Bronchial epithelial cell (primary cell): ENCODE results near the gene FAT1. TPM values are rescaled to one million over a fixed set of nuclear protein-coding genes. Genes with fewer than 3 reads are reported as not detected.

Source experiments
- DNase-seq: peaks from one replicate; pipeline ENCODE4 v3.0.0-alpha.2; 2010; ENCODE audit warnings: low read depth
- FAIRE-seq: peaks from 2 replicates; lab custom pipeline; 2011; peaks lifted over from hg19 to GRCh38; lab: Jason Lieb, UNC
- H3K27me3 ChIP-seq: 2 replicates; pipeline ENCODE4 v1.5.1; 2011; ENCODE audit warnings: low read length; ENCODE audit not compliant: control insufficient read depth, insufficient read depth
- H3K36me3 ChIP-seq: 2 replicates; pipeline ENCODE4 v1.5.1; 2011; ENCODE audit warnings: low read length; ENCODE audit not compliant: control insufficient read depth, insufficient read depth
- H3K4me3 ChIP-seq: 2 replicates; pipeline ENCODE4 v1.5.1; 2011; ENCODE audit warnings: mild to moderate bottlenecking, low read depth, low read length, control low read depth
- CTCF ChIP-seq: IDR thresholded peaks from 2 replicates; pipeline ENCODE4 v1.5.1; 2011; ENCODE audit warnings: mild to moderate bottlenecking, moderate library complexity, low read length, control low read depth, inconsistent platforms; ENCODE audit not compliant: insufficient read depth, severe bottlenecking
- total RNA-seq: library from RNA; depleted of rRNA; stranded (reverse); fragments of >200 nt; gene quantifications from 2 replicates; pipeline ENCODE4 v1.2.1, GENCODE V29; 2014

FAT1 gene
- total RNA-seq, 1 donor from 2014 or later: 237 TPM

GRCh38 chr4:186551849-186552248 lies 171.8 kb downstream of the FAT1 start:
- DNase-seq (no peak), FAIRE-seq (no peak)
- Histone ChIP-seq H3K36me3 (no peaks in the 10 kb centered on the region), H3K27me3 (peaks cover 1% of the 10 kb centered on the region), H3K4me3 (no peak overlapping the region)
- no peak for TF ChIP-seq CTCF

GRCh38 chr4:186545436-186545835 lies 178.2 kb downstream of the FAT1 start:
- H3K4me3 ChIP-seq: no peak overlapping the region
- H3K36me3 ChIP-seq: no peaks in the 10 kb centered on the region
- no peak for TF ChIP-seq CTCF
- FAIRE-seq (no peak), DNase-seq (no peak)
- H3K27me3 ChIP-seq: peaks cover 1% of the 10 kb centered on the region

- no peak for FAIRE-seq
- Histone ChIP-seq H3K4me3 (no peak overlapping the region), H3K36me3 (no peaks in the 10 kb centered on the region), H3K27me3 (no peaks in the 10 kb centered on the region)
- no peak for TF ChIP-seq CTCF
- no peak for DNase-seq
These were observed 180.4 kb downstream of the FAT1 start for GRCh38 chr4:186543206-186543605.

GRCh38 chr4:186541801-186542200 lies 181.9 kb downstream of the FAT1 start:
- FAIRE-seq (no peak), DNase-seq (no peak)
- TF ChIP-seq CTCF: no peak
- Histone ChIP-seq H3K36me3 (no peaks in the 10 kb centered on the region), H3K4me3 (no peak overlapping the region), H3K27me3 (no peaks in the 10 kb centered on the region)

GRCh38 chr4:186537843-186538521 lies 185.7 kb downstream of the FAT1 start:
- DNase-seq (no peak), FAIRE-seq (no peak)
- TF ChIP-seq CTCF: no peak
- Histone ChIP-seq H3K36me3 (no peaks in the 10 kb centered on the region), H3K27me3 (no peaks in the 10 kb centered on the region), H3K4me3 (no peak overlapping the region)

Other genes starting within 250 kb of the FAT1 start
- gene MTNR1A, start 168.3 kb downstream of the FAT1 start, total RNA-seq: 0.26 and 0.38 TPM in 2 replicates